DND-41 (cell line): ENCODE data around the gene EDAR.

Source experiments
- CTCF ChIP-seq: IDR thresholded peaks from 2 replicates; pipeline ENCODE4 v1.5.1; 2012; ENCODE audit warnings: borderline replicate concordance, low read length, moderate library complexity, mild to moderate bottlenecking; ENCODE audit not compliant: poor library complexity, severe bottlenecking; ENCODE audit errors: extremely low read depth
- EZH2 ChIP-seq: IDR thresholded peaks from 3 replicates; pipeline ENCODE4 v1.6.1; 2012; ENCODE audit warnings: borderline replicate concordance, low read depth, mild to moderate bottlenecking, moderate library complexity, low read length, inconsistent platforms; ENCODE audit not compliant: severe bottlenecking

- TF ChIP-seq CTCF = no peak
- TF ChIP-seq EZH2 = no peak
Observed at GRCh38 chr2:108945969-108946368, 43.1 kb downstream of the EDAR start.
